RKO (cell line): ENCODE measurements around the gene CD93.

ENCODE experiments used
- DNase-seq: peaks from one replicate; pipeline ENCODE4 v3.0.0-alpha.2; 2016; ENCODE audit warnings: low spot score

CD93 gene

GRCh38 chr20:23034721-23035671 lies 51.1 kb downstream of the CD93 start, which contains the start of gene SSTR4:
Gene SSTR4, plus strand, starts transcription at chr20:23035312. Its CDS starts 172 bp downstream, at chr20:23035484.
- no peak for DNase-seq

DNA sequence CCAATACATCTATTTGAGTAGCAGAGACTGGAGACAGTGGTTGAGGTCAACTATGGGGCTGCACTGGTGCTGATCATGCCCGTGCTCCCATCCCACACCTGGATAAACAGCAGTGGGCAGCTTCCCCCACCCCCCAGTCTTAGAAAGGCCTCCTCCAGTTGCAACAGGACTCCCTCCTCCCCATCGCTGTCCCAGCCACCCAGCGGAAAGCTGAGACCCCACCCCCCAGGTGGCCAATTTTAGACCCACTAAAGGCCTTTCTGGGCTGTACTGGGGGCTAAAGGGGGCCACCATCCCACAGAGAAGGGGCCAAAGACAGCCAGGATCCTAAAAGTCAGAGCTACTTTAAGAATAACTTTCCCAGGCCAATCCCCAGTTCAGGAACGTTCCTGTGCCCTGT lies 52.2 kb downstream of the CD93 start:
- no peak for DNase-seq

- DNase-seq: no peak
These were observed 53.4 kb downstream of the CD93 start for GRCh38 chr20:23032750-23033078.

DNA sequence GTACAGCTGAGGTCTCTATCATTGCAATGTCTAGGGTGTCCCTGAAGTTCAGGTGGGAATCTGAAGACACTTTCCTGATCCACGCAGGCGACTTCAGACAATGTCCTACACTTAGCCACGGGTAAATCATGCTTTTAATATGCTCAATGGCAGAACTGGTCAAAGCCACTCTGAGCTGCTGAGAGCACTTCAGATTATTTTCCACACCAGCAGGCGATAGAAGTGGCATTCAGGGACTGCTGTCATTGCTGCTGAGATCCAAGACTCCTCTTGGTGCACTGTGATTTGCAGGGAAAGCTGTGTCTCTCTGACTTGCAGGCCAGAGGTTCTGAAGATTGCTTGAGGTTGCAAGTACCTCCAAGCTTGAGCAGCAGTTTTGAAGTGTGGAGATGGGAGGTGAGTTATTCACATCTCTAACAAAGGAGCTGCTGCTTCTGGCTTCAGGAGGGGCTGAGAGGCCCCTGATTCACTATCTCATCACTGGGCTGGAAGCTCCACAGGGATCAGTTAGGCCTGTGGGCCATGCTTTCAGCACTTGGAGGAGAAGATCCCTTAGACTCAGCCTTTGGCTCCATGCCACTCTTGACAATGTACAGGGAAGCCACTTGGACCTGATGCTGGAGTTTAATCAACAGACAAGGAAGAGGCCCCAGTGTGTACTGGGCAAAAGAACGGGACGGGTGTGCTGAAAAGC lies 53.9 kb downstream of the CD93 start:
- DNase-seq: no peak

DNA sequence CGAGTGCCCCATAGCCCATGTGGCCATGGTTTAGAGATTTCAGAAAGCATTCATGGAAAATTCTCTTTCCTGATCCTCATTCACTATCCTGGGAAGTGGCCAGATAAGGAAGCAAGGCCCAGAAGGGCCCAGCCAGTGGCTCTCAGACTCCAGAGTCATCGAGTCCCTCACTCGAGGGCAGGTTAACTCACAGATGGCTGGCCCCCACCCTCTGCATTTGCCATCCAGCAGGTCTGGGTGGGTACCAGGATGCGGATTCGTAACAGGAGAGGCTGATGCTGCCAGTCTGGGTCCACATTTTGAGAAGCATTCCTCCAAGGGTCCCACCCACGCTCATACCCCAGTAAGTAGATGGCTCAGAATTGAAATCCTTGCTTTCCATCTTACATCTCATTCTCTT lies 54.8 kb downstream of the CD93 start:
- no peak for DNase-seq
